GM11168 (cell line): Measurements from ENCODE around the gene GNPTG.

Source experiments
- in situ Hi-C: fragments of 300-500 bp; cut with MboI; formaldehyde crosslinking; loops from one replicate; pipeline ENCODE4 v1.12.0; 2022; ENCODE audit warnings: low sequenced_read_pairs; ENCODE audit not compliant: unreplicated experiment

GNPTG gene

GRCh38 chr16:1387331-1387730 is 35.6 kb downstream of the GNPTG start:
- in situ Hi-C loops, result no loop called here

- in situ Hi-C loops, result no loop called here
Measured at GRCh38 chr16:1389762-1390161, 38.0 kb downstream of the GNPTG start.

- in situ Hi-C loops, result no loop called here
Measured at GRCh38 chr16:1390239-1390779, 38.6 kb downstream of the GNPTG start.

- in situ Hi-C loops, result no loop called here
Measured at GRCh38 chr16:1392826-1393225, 41.1 kb downstream of the GNPTG start.

GRCh38 chr16:1393613-1394176 is 42.0 kb downstream of the GNPTG start:
- in situ Hi-C loops, result no loop called here

- in situ Hi-C loops, result no loop called here
Measured at GRCh38 chr16:1394367-1394951, 42.7 kb downstream of the GNPTG start.

GRCh38 chr16:1395444-1396031 is 43.8 kb downstream of the GNPTG start:
- in situ Hi-C loops, result no loop called here

GRCh38 chr16:1397779-1398178 is 46.0 kb downstream of the GNPTG start:
- in situ Hi-C loops, result no loop called here

GRCh38 chr16:1398351-1398750 is 46.6 kb downstream of the GNPTG start:
- in situ Hi-C loops, result no loop called here

GRCh38 chr16:1398826-1399581 is 47.3 kb downstream of the GNPTG start:
- in situ Hi-C loops, result no loop called here

GRCh38 chr16:1401061-1401757 is 49.5 kb downstream of the GNPTG start:
- in situ Hi-C loops, result no loop called here

GRCh38 chr16:1401758-1402154 is 50.0 kb downstream of the GNPTG start:
- in situ Hi-C loops, result no loop called here

GRCh38 chr16:1403036-1403435 is 51.3 kb downstream of the GNPTG start:
- in situ Hi-C loops, result no loop called here

GRCh38 chr16:1403733-1404132 is 52.0 kb downstream of the GNPTG start:
- in situ Hi-C loops, result no loop called here

GRCh38 chr16:1407753-1408152 is 56.0 kb downstream of the GNPTG start:
- in situ Hi-C loops, result no loop called here

- in situ Hi-C loops, result no loop called here
Measured at GRCh38 chr16:1408171-1408837, 56.6 kb downstream of the GNPTG start.

GRCh38 chr16:1412847-1413246 is 61.1 kb downstream of the GNPTG start:
- in situ Hi-C loops, result no loop called here
